Ovary (tissue), 9 donors: Measurements from ENCODE around the gene SNX2. TPM values are rescaled to one million over a fixed set of nuclear protein-coding genes. Genes with fewer than 3 reads are reported as not detected.

ENCODE experiments used
- DNase-seq, 5 donors: peaks; one replicate each; pipeline ENCODE4 v3.0.0-alpha.2; 2019 to 2020
- H3K27ac ChIP-seq, 2 donors: fragments of 200-600 bp; one replicate each; pipeline versions ENCODE4 v1.5.1 to v1.8.0; 2019 to 2022
- H3K27me3 ChIP-seq: fragments of 200-600 bp; one replicate; pipeline ENCODE4 v1.8.0; 2022
- H3K36me3 ChIP-seq: fragments of 200-600 bp; sonication (generic); one replicate; pipeline ENCODE4 v1.5.1; 2019
- H3K4me1 ChIP-seq: one replicate; pipeline ENCODE4 v1.8.1; 2013; ENCODE audit warnings: mild to moderate bottlenecking, moderate library complexity; ENCODE audit not compliant: insufficient read depth
- H3K4me3 ChIP-seq: fragments of 200-600 bp; sonication (generic); one replicate; pipeline ENCODE4 v1.5.1; 2017
- H3K9me3 ChIP-seq, 2 donors: fragments of 200-600 bp in 1 of 2; sonication (generic) in 1 of 2; one replicate each; pipeline versions ENCODE4 v1.5.1 to v1.8.1; 2013 to 2019; ENCODE audit warnings: mild to moderate bottlenecking in 1 of 2, moderate library complexity in 1 of 2
- EP300 ChIP-seq: sonication (generic); formaldehyde crosslinking; IDR thresholded peaks from one replicate; pipeline ENCODE4 v1.6.1; 2017; ENCODE audit warnings: antibody characterized with exemption
- POLR2A ChIP-seq: fragments of 450-650 bp; IDR thresholded peaks from one replicate; pipeline ENCODE4 v1.6.1; 2017; ENCODE audit warnings: antibody characterized with exemption, mild to moderate bottlenecking, moderate library complexity
- WGBS, 3 donors: extraction: QIAGEN DNeasy Blood & Tissue Kit in 1 of 3; methylation state at CpG; one replicate each; pipeline versions ENCODE4 v1.1.5 to v1.1.7; 2013 to 2017; 5-methylcytosine and 5-hydroxymethylcytosine counted together
- intact Hi-C, 4 donors: fragments of 100-400 bp; cut with DNase I; formaldehyde crosslinking; loops; one replicate each; pipeline versions ENCODE4 v1.11.0 to v1.15.1; 2022 to 2023
- polyA plus RNA-seq, 2 donors: library from polyadenylated mRNA; stranded (reverse); fragments of 200-250 nt in 1 of 2; fragments of 350-450 nt in 1 of 2; fragmentation: Illumina TruSeq in 1 of 2; extraction: RNeasy Lipid Tissue Mini Kit (QIAGEN cat#74804) in 1 of 2; gene quantifications; one replicate each; pipeline ENCODE4 v1.2.3, GENCODE V29; 2013 to 2014
- total RNA-seq, 7 donors: library from RNA; depleted of rRNA in 2 of 7; stranded (reverse); fragments of >200 nt in 2 of 7; fragmentation: NEBNext Ultra II Directional in 3 of 7; extraction: Animal tissue kit (Norgen Biotek cat#: 25700) in 3 of 7; gene quantifications; one replicate each; pipeline versions ENCODE4 v1.1.0 to v1.2.4, GENCODE V29; 2016 to 2023
- TF ChIP-seq, protein P1 (sequence below), 3 donors: fragments of 450-650 bp in 2 of 3; fragments of 200-600 bp in 1 of 3; IDR thresholded peaks; one replicate each; pipeline versions ENCODE4 v1.5.1 to v1.8.0; 2016 to 2022; ENCODE audit warnings: antibody characterized with exemption in 3 of 3, mild to moderate bottlenecking in 1 of 3
- donor health status: DM: no; HTN: no; CAD: no; lungs with moderate emphysema.
- donor health status: DM: no; HTN: no; CAD: no.
- donor health status: Bipolar disorder and iron deficiency.
- donor health status: DM: yes; HTN: yes; CAD: no.
- donor health status: DM: no; HTN: no; CAD: no.
- donor health status: DM: yes; HTN: yes; CAD: no.

Gene SNX2
- total and polyA plus RNA-seq, 9 donors: 40.9 to 91.1 (median 76.5) TPM

DNA sequence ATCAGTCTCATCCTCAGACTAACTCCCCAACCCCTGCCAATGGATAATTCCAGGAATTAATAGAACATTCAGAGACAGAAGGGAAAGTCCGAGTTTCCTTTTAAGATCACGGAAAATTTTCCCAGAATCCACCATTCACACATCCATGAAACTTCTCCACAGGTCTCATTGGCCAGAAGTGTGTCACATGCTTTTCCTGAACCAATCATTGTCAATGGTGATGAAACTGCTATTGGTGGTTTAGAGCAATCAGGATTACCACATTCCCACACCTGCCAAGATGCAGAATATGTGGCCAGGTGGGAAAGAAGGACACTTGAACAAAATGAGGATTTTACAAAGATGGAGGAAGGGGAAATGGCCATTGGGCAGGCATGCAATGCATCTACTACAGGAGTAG is 29.3 kb upstream of the SNX2 start:
- Histone ChIP-seq H3K27ac (no peak overlapping the region), H3K4me3 (no peak overlapping the region), H3K4me1 (no peaks in the 10 kb centered on the region), H3K36me3 (no peaks in the 10 kb centered on the region), H3K9me3 (no peaks in the 10 kb centered on the region), H3K27me3 (no peaks in the 10 kb centered on the region)
- WGBS, 3 donors: 87 to 90% (median 88%) methylated on average over 2 of the region's 2 CpGs
- no peak for TF ChIP-seq EP300
- TF ChIP-seq POLR2A: no peak
- TF ChIP-seq, protein P1, sequence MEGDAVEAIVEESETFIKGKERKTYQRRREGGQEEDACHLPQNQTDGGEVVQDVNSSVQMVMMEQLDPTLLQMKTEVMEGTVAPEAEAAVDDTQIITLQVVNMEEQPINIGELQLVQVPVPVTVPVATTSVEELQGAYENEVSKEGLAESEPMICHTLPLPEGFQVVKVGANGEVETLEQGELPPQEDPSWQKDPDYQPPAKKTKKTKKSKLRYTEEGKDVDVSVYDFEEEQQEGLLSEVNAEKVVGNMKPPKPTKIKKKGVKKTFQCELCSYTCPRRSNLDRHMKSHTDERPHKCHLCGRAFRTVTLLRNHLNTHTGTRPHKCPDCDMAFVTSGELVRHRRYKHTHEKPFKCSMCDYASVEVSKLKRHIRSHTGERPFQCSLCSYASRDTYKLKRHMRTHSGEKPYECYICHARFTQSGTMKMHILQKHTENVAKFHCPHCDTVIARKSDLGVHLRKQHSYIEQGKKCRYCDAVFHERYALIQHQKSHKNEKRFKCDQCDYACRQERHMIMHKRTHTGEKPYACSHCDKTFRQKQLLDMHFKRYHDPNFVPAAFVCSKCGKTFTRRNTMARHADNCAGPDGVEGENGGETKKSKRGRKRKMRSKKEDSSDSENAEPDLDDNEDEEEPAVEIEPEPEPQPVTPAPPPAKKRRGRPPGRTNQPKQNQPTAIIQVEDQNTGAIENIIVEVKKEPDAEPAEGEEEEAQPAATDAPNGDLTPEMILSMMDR (IDR thresholded peaks at IDR 0.05): no peak
- DNase-seq: no peak
- intact Hi-C loops: no loop called here

DNA sequence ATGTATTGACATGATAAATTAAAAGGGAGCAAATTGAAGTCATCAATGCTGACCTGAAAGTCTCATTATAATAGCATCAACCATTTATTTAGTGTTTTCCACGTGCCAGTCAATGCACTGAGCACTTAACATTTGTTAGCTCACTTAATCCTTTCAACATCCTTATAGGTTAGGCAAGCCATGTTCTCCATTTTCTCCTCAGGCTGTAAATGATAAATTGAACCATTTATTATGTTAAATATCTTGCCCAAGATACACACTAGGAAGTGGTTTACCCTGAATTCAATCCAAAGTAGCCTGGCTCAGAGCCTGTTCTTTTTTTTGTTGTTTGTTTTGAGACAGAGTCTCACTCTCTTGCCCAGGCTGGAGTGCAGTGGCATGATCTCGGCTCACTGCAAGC is 25.0 kb upstream of the SNX2 start:
- Histone ChIP-seq H3K9me3 (no peaks in the 10 kb centered on the region), H3K27me3 (no peaks in the 10 kb centered on the region), H3K4me1 (no peaks in the 10 kb centered on the region), H3K36me3 (no peaks in the 10 kb centered on the region), H3K4me3 (no peak overlapping the region), H3K27ac (no peak overlapping the region)
- no peak for TF ChIP-seq POLR2A
- no peak for TF ChIP-seq EP300
- TF ChIP-seq, protein P1 (IDR thresholded peaks at IDR 0.05): no peak
- intact Hi-C loops: no loop called here
- DNase-seq: no peak
- 64 to 79% (median 74%) methylated on average over 2 of the region's 2 CpGs for WGBS, 3 donors

DNA sequence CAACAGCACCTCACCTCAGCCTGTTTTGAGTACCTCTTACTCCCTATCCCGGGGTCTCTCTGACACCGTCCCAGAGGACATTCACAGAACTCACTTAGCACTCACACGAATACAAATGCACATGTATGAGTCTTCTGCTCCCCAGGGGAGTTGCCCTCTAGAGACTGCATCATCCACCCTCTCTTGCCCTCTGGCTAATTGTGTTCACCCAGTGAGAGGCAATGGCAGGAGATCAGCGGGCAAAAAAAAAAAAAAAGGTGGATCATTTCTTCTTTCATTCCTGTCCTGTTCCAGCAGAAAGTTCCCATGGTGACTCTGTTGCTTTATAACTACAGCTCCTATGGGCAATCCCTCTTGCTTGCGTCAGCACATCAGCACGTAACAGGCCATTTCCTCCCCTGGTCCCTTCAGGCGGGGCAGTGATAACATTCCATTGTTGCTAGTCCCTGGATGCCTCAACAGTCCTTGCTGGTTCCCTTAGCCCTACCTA is 23.5 kb upstream of the SNX2 start:
- WGBS, 3 donors: 86 to 89% (median 88%) methylated on average over 7 of the region's 7 CpGs
- H3K36me3 ChIP-seq: no peaks in the 10 kb centered on the region
- H3K9me3 ChIP-seq: no peaks in the 10 kb centered on the region
- H3K27ac ChIP-seq: no peak overlapping the region
- no peak for DNase-seq
- no peaks in the 10 kb centered on the region for H3K27me3 ChIP-seq
- no peaks in the 10 kb centered on the region for H3K4me1 ChIP-seq
- intact Hi-C loops: no loop called here
- TF ChIP-seq, protein P1 (IDR thresholded peaks at IDR 0.05): no peak
- no peak for TF ChIP-seq POLR2A
- no peak for TF ChIP-seq EP300
- no peak overlapping the region for H3K4me3 ChIP-seq

DNA sequence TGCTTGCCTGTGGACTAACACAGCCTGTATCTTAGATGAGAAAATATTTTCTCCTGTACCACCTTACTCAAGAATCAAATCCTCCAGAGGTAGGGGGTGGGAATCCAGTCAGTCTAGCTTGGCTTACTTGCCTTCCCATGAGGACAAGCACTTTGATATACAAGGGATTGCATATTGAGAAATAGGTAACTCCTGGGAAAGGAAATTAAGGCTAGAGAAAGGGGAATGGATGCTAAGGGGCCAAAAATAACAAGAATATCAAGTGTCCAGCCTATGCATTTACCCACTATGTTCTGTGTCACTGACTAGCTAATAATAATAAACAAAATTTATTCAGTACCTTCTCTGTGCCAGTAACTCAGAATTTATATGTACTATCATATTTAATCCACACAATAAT is 21.4 kb upstream of the SNX2 start:
- H3K27ac ChIP-seq: no peak overlapping the region
- H3K4me3 ChIP-seq: no peak overlapping the region
- TF ChIP-seq EP300: no peak
- TF ChIP-seq POLR2A: no peak
- TF ChIP-seq, protein P1 (IDR thresholded peaks at IDR 0.05): no peak
- H3K27me3 ChIP-seq: no peaks in the 10 kb centered on the region
- DNase-seq: no peak
- intact Hi-C loops: no loop called here
- no peaks in the 10 kb centered on the region for H3K9me3 ChIP-seq
- no peaks in the 10 kb centered on the region for H3K4me1 ChIP-seq
- no peaks in the 10 kb centered on the region for H3K36me3 ChIP-seq
